ENCODE results near the gene FAM168A. TPM values are rescaled to one million over a fixed set of nuclear protein-coding genes. Genes with fewer than 3 reads are reported as not detected.

FAM168A gene
- total and polyA plus RNA-seq, 10 of the 15 experiments (the other 5 are each of a cell fraction or from before 2014, with no cell fraction given): 1.7 to 20.0 (median 10.0) TPM

DNA sequence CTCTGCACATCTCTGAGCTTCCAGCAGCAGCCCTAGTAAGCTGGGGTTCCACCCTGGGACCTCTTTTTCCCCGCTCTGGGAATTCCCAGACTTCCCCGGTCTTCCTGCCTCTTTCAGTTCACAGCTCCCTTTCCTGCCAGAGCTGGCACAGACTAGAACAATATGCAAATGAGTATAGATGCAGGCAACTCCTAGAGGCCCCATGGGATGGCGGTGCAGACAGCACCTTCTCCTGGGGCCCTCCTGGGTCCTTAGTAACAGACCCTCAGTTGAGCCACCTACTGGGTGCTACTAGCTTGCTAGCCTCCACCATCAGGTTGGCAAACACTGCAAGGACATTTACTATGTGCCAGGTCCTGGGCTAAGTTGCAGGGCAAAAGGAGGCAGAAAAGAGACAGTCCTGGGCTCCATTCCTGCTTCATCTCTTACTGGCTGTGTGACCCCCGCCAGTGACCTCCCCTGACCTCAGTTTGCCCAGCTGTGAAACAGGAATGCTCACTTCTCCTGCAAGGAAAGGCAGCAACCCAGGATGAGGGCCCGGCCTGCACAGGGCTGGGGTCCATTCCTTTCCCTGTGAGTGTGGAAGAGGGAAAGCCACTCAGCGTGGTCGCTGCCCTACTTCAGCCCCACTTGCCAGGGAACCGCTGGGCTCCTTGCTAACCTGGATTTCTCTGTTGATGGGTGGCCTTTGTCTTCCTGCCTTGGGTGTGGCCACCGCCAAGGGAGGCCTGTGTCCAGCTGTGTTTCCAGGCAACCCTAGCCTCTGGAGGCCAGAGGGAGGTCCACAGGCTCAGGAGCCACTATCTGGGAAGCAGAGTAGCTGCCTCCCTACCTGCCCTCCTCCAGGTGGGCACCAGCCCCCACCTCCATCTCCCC lies 214.4 kb downstream of the FAM168A start (continued):
- TF ChIP-seq, protein P1, sequence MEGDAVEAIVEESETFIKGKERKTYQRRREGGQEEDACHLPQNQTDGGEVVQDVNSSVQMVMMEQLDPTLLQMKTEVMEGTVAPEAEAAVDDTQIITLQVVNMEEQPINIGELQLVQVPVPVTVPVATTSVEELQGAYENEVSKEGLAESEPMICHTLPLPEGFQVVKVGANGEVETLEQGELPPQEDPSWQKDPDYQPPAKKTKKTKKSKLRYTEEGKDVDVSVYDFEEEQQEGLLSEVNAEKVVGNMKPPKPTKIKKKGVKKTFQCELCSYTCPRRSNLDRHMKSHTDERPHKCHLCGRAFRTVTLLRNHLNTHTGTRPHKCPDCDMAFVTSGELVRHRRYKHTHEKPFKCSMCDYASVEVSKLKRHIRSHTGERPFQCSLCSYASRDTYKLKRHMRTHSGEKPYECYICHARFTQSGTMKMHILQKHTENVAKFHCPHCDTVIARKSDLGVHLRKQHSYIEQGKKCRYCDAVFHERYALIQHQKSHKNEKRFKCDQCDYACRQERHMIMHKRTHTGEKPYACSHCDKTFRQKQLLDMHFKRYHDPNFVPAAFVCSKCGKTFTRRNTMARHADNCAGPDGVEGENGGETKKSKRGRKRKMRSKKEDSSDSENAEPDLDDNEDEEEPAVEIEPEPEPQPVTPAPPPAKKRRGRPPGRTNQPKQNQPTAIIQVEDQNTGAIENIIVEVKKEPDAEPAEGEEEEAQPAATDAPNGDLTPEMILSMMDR (IDR thresholded peaks at IDR 0.05 in 2 of 3, conservative IDR thresholded peaks at IDR 0.05 in 1 of 3; ENCODE audit: control insufficient read depth in 2 of 3, extremely low read depth in 1 of 3, insufficient read depth in 1 of 3, low read depth in 3 of 3, low read length in 3 of 3): peak; percentile 7 to 37 (median 29); a peak in 4 of 6 replicates
- TF ChIP-seq CEBPB (IDR thresholded peaks at IDR 0.05; ENCODE audit: borderline replicate concordance in 1 of 2, low read depth in 2 of 2, low read length in 2 of 2) (no peak), SMC3 (IDR thresholded peaks at IDR 0.05; ENCODE audit: borderline replicate concordance, low read length) (peak; percentile 31; the same call in 1 of the 2 replicates), ETV6 (conservative IDR thresholded peaks at IDR 0.05 in 1 of 2, IDR thresholded peaks at IDR 0.05 in 1 of 2; ENCODE audit: borderline replicate concordance in 1 of 2, low read depth in 1 of 2) (no peak), JUND (IDR thresholded peaks at IDR 0.05; ENCODE audit: low read depth, low read length) (no peak)
- TF ChIP-seq, protein P2, sequence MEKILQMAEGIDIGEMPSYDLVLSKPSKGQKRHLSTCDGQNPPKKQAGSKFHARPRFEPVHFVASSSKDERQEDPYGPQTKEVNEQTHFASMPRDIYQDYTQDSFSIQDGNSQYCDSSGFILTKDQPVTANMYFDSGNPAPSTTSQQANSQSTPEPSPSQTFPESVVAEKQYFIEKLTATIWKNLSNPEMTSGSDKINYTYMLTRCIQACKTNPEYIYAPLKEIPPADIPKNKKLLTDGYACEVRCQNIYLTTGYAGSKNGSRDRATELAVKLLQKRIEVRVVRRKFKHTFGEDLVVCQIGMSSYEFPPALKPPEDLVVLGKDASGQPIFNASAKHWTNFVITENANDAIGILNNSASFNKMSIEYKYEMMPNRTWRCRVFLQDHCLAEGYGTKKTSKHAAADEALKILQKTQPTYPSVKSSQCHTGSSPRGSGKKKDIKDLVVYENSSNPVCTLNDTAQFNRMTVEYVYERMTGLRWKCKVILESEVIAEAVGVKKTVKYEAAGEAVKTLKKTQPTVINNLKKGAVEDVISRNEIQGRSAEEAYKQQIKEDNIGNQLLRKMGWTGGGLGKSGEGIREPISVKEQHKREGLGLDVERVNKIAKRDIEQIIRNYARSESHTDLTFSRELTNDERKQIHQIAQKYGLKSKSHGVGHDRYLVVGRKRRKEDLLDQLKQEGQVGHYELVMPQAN (conservative IDR thresholded peaks at IDR 0.05): no peak
- TF ChIP-seq, protein P3, sequence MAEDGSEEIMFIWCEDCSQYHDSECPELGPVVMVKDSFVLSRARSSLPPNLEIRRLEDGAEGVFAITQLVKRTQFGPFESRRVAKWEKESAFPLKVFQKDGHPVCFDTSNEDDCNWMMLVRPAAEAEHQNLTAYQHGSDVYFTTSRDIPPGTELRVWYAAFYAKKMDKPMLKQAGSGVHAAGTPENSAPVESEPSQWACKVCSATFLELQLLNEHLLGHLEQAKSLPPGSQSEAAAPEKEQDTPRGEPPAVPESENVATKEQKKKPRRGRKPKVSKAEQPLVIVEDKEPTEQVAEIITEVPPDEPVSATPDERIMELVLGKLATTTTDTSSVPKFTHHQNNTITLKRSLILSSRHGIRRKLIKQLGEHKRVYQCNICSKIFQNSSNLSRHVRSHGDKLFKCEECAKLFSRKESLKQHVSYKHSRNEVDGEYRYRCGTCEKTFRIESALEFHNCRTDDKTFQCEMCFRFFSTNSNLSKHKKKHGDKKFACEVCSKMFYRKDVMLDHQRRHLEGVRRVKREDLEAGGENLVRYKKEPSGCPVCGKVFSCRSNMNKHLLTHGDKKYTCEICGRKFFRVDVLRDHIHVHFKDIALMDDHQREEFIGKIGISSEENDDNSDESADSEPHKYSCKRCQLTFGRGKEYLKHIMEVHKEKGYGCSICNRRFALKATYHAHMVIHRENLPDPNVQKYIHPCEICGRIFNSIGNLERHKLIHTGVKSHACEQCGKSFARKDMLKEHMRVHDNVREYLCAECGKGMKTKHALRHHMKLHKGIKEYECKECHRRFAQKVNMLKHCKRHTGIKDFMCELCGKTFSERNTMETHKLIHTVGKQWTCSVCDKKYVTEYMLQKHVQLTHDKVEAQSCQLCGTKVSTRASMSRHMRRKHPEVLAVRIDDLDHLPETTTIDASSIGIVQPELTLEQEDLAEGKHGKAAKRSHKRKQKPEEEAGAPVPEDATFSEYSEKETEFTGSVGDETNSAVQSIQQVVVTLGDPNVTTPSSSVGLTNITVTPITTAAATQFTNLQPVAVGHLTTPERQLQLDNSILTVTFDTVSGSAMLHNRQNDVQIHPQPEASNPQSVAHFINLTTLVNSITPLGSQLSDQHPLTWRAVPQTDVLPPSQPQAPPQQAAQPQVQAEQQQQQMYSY (CRISPR knock-in tag; IDR thresholded peaks at IDR 0.05): no peak
- TF ChIP-seq, protein P4, sequence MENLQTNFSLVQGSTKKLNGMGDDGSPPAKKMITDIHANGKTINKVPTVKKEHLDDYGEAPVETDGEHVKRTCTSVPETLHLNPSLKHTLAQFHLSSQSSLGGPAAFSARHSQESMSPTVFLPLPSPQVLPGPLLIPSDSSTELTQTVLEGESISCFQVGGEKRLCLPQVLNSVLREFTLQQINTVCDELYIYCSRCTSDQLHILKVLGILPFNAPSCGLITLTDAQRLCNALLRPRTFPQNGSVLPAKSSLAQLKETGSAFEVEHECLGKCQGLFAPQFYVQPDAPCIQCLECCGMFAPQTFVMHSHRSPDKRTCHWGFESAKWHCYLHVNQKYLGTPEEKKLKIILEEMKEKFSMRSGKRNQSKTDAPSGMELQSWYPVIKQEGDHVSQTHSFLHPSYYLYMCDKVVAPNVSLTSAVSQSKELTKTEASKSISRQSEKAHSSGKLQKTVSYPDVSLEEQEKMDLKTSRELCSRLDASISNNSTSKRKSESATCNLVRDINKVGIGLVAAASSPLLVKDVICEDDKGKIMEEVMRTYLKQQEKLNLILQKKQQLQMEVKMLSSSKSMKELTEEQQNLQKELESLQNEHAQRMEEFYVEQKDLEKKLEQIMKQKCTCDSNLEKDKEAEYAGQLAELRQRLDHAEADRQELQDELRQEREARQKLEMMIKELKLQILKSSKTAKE (IDR thresholded peaks at IDR 0.05; ENCODE audit: low read depth, poor library complexity, severe bottlenecking): no peak
- TF ChIP-seq, protein P5, sequence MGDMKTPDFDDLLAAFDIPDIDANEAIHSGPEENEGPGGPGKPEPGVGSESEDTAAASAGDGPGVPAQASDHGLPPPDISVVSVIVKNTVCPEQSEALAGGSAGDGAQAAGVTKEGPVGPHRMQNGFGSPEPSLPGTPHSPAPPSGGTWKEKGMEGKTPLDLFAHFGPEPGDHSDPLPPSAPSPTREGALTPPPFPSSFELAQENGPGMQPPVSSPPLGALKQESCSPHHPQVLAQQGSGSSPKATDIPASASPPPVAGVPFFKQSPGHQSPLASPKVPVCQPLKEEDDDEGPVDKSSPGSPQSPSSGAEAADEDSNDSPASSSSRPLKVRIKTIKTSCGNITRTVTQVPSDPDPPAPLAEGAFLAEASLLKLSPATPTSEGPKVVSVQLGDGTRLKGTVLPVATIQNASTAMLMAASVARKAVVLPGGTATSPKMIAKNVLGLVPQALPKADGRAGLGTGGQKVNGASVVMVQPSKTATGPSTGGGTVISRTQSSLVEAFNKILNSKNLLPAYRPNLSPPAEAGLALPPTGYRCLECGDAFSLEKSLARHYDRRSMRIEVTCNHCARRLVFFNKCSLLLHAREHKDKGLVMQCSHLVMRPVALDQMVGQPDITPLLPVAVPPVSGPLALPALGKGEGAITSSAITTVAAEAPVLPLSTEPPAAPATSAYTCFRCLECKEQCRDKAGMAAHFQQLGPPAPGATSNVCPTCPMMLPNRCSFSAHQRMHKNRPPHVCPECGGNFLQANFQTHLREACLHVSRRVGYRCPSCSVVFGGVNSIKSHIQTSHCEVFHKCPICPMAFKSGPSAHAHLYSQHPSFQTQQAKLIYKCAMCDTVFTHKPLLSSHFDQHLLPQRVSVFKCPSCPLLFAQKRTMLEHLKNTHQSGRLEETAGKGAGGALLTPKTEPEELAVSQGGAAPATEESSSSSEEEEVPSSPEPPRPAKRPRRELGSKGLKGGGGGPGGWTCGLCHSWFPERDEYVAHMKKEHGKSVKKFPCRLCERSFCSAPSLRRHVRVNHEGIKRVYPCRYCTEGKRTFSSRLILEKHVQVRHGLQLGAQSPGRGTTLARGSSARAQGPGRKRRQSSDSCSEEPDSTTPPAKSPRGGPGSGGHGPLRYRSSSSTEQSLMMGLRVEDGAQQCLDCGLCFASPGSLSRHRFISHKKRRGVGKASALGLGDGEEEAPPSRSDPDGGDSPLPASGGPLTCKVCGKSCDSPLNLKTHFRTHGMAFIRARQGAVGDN (IDR thresholded peaks at IDR 0.05): no peak
